Endothelial cell of umbilical vein (primary cell): ENCODE data around the gene EEF1A1.

Source experiments
- CTCF ChIP-seq, 2 donors: IDR thresholded peaks; 1 replicate in 1 of 2; 2 replicates in 1 of 2; pipeline ENCODE4 v1.5.1; 2011; ENCODE audit warnings: low read length in 2 of 2, mild to moderate bottlenecking in 2 of 2, moderate library complexity in 2 of 2, control low read depth in 1 of 2, inconsistent platforms in 1 of 2, low read depth in 1 of 2; ENCODE audit not compliant: insufficient read depth in 1 of 2; ENCODE audit errors: extremely low read depth in 1 of 2
- EZH2 ChIP-seq: IDR thresholded peaks from 2 replicates; pipeline ENCODE4 v1.6.1; 2012; ENCODE audit warnings: borderline replicate concordance, low read depth, mild to moderate bottlenecking, moderate library complexity, low read length, inconsistent platforms; ENCODE audit not compliant: severe bottlenecking
- MAX ChIP-seq: IDR thresholded peaks from 2 replicates; pipeline ENCODE4 v1.6.1; 2011; ENCODE audit not compliant: insufficient read depth, insufficient read length
- MYC ChIP-seq: IDR thresholded peaks from one replicate; pipeline ENCODE4 v1.6.1; 2011; ENCODE audit warnings: mild to moderate bottlenecking, low read depth, low read length
- POLR2AphosphoS5 ChIP-seq: IDR thresholded peaks from 2 replicates; pipeline ENCODE4 v1.6.1; 2012; ENCODE audit warnings: low read depth, mild to moderate bottlenecking, control low read depth, low read length, moderate library complexity; ENCODE audit not compliant: insufficient read depth

- TF ChIP-seq MAX (no peak), POLR2AphosphoS5 (no peak), CTCF (IDR thresholded peaks at IDR 0.05; ENCODE audit: extremely low read depth in 1 of 2, insufficient read depth in 1 of 2, low read depth in 1 of 2, low read length in 2 of 2) (no peak), MYC (no peak), EZH2 (no peak)
These were observed 33.4 kb downstream of the EEF1A1 start for GRCh38 chr6:73487473-73487872.
